NCI-H2029 treated with DMSO at 0.1 percent for 48 hours (cell line): ENCODE data around the gene C11orf24.
A peak's percentile ranks its signal among the peaks of the same experiment; 100 is the strongest.

ENCODE experiments used
- DNase-seq: peaks from one replicate; lab custom pipeline; 2025; lab: John Stamatoyannopoulos, UW

C11orf24 gene

GRCh38 chr11:68270196-68271022 is 1.4 kb downstream of the C11orf24 start:
- DNase-seq = no peak

GRCh38 chr11:68269414-68270081 is 2.2 kb downstream of the C11orf24 start:
- DNase-seq = no peak

GRCh38 chr11:68267881-68268240 is 3.9 kb downstream of the C11orf24 start:
- no peak for DNase-seq

- no peak for DNase-seq
These were observed 4.6 kb downstream of the C11orf24 start for GRCh38 chr11:68266936-68267880.

- no peak for DNase-seq
These were observed 5.5 kb downstream of the C11orf24 start for GRCh38 chr11:68266121-68266891.

GRCh38 chr11:68264741-68265540 is 6.8 kb downstream of the C11orf24 start:
- no peak for DNase-seq

- no peak for DNase-seq
These were observed 7.5 kb downstream of the C11orf24 start for GRCh38 chr11:68264244-68264643.

GRCh38 chr11:68263444-68264035 is 8.2 kb downstream of the C11orf24 start:
- no peak for DNase-seq

GRCh38 chr11:68262544-68262827 is 9.3 kb downstream of the C11orf24 start:
- no peak for DNase-seq

- DNase-seq = no peak
These were observed 9.8 kb downstream of the C11orf24 start for GRCh38 chr11:68261749-68262543.

- no peak for DNase-seq
These were observed 10.8 kb downstream of the C11orf24 start for GRCh38 chr11:68261006-68261405.

- DNase-seq = no peak
These were observed 11.3 kb downstream of the C11orf24 start for GRCh38 chr11:68260484-68260883.

- DNase-seq = no peak
These were observed 12.4 kb downstream of the C11orf24 start for GRCh38 chr11:68259122-68259959.

- DNase-seq = no peak
These were observed 13.4 kb downstream of the C11orf24 start for GRCh38 chr11:68258363-68258765.

GRCh38 chr11:68257477-68258362 is 14.1 kb downstream of the C11orf24 start:
- peak; percentile 82 for DNase-seq

GRCh38 chr11:68256331-68256741 is 15.4 kb downstream of the C11orf24 start:
- no peak for DNase-seq

GRCh38 chr11:68255526-68255925 is 16.2 kb downstream of the C11orf24 start:
- DNase-seq = no peak

GRCh38 chr11:68254421-68254820 is 17.4 kb downstream of the C11orf24 start:
- DNase-seq = no peak
